ENCODE measurements around the gene CCR1.

The CCR1 gene

GRCh38 chr3:46208167-46208704, at the start of gene CCR1:
Gene CCR1 (minus strand): TSS chr3:46208313. CDS start chr3:46204313, 4,000 bp downstream.
- FAIRE-seq, result no peak

- no peak for FAIRE-seq
These were observed 44.9 kb upstream of the CCR1 start for GRCh38 chr3:46252980-46253379.

DNA sequence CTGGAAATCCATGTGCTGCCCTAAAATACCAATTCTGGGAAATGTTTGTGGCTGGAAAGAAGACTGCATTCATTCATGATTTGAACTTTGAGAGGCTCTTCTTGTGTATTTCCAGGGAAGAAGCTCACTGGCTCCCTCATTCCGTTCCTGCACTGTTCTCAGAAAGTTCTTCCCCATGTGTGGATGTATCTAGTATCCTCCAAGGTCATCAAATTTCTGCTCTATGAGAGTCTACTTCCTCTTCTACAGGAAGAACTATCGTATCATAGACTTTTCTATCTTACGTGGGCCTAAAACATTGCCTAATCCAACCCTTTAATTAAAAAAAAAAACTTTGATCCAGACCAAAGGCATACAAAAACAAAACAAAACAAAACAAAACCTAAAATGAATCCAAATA, 37.0 kb upstream of the CCR1 start:
- no peak for FAIRE-seq

DNA sequence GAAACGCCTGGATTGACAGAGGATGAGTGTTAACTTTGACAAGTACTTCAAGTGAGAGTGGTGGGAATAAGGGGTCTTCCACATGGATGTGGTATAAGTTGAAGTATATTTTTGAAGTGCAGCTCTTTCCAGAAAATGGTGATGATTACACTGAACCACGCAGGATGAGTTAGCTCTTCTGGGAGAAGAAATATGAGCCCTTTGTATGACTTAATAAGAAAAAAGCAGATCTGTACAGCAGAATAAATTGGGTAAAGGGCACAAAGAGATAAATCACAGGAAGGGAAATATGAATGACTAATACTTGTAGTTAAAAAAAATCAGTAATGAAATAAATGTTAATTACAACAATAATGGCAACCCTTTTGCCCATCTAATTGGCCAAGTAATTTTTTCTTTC, 35.4 kb upstream of the CCR1 start:
- FAIRE-seq, result no peak

DNA sequence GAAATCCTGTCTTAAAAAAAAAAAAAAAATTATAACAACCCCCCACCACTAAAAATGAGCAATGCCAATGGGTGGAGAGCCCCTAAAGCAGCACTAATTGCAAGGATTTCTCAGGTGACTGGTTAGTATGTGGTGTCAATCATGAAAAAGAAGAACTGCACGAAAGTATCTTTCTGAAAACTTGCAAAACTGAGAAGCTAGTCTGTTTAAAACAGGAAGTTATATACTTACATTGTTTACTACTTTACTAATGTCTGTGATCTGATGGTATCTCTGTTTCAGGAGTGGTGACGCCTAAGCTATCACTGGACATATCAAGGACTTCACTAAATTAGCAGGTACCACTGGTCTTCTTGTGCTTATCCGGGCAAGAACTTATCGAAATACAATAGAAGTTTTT, 34.0 kb upstream of the CCR1 start, which contains the start of gene CCR3:
CCR3 (plus strand) TSS at position 341 of the 400 bp plus-strand sequence. CDS start 22,699 bp downstream, outside the sequence.
- no peak for FAIRE-seq

- no peak for FAIRE-seq
These were observed 31.8 kb upstream of the CCR1 start for GRCh38 chr3:46239952-46240351.

- FAIRE-seq, result no peak
These were observed 31.3 kb upstream of the CCR1 start for GRCh38 chr3:46239301-46239938.

DNA sequence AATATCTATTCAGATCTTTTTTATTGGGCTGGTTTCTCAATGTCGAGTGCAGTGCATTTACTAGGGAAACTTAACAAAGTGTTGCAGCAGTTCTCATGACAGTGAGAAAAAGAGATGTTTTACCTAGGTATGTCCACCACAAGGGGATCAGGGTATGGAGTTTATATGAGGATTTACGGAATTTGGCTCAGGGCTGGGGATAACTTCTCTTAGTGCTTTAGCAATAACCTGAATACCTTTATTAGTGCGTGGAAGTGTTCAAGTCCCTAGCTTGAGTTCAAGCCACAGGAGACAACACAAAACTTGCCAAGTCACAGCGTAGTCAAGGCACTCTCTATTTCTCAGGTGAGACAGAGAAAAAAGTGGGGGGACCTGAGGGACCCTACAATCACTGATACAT, 30.3 kb upstream of the CCR1 start:
- FAIRE-seq, result no peak

GRCh38 chr3:46236294-46237054, 28.4 kb upstream of the CCR1 start:
- FAIRE-seq, result no peak

DNA sequence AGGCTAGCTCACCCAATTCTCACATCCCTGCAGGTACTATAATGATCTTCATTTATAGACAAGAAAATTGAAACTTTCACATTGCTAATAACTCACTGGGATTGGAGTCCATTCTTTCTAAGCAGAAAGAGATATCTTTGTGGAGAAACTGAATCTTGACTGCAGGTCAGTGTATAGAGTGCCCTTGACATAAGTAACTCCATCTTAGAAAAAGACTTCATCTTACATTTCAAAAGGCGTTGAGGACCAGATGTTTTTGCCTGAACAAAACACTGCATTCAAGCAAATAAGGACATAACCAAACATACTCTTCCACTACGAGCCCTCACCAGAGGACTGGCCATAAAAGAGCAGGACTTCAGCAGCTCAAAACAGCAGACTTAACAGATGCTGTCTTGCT, 27.3 kb upstream of the CCR1 start:
- no peak for FAIRE-seq

- no peak for FAIRE-seq
These were observed 25.1 kb upstream of the CCR1 start for GRCh38 chr3:46233194-46233593.

DNA sequence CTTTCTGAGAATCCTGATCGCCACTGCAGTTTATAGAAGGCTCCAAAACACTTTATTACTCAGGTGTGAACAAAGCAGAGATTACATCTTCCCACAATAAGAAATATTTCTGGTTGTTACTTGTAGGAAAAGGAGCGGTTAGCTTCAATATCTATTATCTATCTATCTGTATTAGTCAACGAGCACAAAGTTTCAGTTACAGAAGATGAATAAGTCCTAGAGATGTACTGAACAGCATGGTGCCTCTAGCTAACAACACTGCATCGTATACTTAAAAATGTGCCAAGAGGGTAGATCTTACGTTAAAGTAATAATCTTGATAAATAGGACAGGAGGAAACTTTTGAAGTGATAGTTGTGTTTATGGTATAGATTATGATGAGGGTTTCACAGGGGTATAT, 23.2 kb upstream of the CCR1 start:
- FAIRE-seq, result no peak

DNA sequence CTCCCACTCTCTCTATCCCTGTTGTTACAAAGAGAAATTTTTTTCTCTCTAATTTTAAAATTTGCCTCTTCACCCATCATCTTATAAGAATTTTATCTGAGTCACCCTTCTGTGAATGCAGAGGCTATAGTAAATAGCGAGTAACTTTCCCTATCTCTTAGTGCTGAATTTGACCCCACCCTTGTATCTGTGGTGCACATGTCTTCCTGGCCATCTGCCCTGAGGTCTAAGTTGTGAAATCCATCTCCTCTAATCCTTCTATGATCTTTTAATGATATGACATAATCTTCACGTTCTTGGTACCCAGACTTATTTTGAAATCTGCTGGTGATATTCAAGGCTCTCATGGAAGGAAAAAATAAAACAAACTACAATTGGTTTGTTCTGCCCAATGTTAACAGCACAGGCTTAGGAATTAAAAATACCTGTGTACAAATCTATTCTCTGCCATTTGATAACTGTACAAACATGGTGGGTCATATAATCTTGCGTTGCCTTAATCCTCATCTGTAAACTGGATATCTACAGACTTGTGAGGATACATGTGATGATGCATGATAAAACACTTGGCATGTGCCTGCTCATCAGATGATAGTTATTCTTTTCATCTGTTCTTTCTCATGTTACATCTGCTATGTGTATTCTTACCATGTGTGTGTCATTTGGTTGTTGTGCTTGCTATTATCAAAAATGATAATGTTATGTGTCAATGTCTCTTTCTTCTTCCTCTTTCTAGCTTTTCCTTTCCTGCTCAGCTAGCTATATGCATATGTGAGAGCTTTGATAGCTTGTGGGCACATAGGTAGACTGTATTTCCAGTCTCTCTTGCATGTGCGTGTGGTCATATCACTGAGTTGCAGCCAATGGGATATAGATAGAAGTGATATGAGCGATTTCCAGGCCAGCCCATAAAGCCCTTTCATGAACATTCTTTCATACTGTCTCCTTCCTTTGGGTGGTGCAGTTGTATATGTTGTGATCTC, 20.4 kb upstream of the CCR1 start:
- no peak for FAIRE-seq

GRCh38 chr3:46222435-46223161, 14.5 kb upstream of the CCR1 start:
- no peak for FAIRE-seq

GRCh38 chr3:46221938-46222337, 13.8 kb upstream of the CCR1 start:
- FAIRE-seq, result no peak

DNA sequence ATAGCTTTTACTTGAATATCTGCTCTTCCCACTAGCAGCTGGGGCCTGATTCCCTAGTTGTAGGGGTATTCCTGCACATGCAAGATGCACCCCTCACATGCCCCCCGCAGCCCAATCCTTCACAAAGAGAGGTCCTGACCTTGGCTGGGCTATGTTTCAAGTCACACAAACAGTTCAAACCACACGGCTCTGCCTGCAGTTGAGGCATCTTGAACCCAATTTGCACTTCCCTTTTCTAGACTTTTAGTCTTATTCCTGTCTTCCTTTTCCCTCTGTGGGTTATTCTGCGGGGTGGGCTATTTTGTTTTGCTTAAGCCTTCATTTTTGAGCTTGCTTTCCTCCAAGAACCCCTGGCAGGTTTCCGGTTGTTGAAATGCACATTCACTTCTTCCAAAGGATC, 13.3 kb upstream of the CCR1 start:
- no peak for FAIRE-seq

GRCh38 chr3:46218196-46218709, 10.1 kb upstream of the CCR1 start:
- no peak for FAIRE-seq

GRCh38 chr3:46215810-46216414, 7.8 kb upstream of the CCR1 start:
- FAIRE-seq, result no peak

GRCh38 chr3:46214751-46215352, 6.7 kb upstream of the CCR1 start:
- no peak for FAIRE-seq

GRCh38 chr3:46213201-46213600, 5.1 kb upstream of the CCR1 start:
- no peak for FAIRE-seq

- FAIRE-seq, result no peak
These were observed 4.0 kb upstream of the CCR1 start for GRCh38 chr3:46212101-46212500.

Measured in TTC549 (cell line).